ENCODE measurements around the gene KIF2A. TPM values are rescaled to one million over a fixed set of nuclear protein-coding genes. Genes with fewer than 3 reads are reported as not detected.
A peak's percentile ranks its signal among the peaks of the same experiment; 100 is the strongest.

The KIF2A gene
- total and polyA plus RNA-seq, 9 of the 15 experiments (the other 6 are each of a cell fraction or from before 2014, with no cell fraction given), result 42.6 to 126 (median 77.6) TPM

DNA sequence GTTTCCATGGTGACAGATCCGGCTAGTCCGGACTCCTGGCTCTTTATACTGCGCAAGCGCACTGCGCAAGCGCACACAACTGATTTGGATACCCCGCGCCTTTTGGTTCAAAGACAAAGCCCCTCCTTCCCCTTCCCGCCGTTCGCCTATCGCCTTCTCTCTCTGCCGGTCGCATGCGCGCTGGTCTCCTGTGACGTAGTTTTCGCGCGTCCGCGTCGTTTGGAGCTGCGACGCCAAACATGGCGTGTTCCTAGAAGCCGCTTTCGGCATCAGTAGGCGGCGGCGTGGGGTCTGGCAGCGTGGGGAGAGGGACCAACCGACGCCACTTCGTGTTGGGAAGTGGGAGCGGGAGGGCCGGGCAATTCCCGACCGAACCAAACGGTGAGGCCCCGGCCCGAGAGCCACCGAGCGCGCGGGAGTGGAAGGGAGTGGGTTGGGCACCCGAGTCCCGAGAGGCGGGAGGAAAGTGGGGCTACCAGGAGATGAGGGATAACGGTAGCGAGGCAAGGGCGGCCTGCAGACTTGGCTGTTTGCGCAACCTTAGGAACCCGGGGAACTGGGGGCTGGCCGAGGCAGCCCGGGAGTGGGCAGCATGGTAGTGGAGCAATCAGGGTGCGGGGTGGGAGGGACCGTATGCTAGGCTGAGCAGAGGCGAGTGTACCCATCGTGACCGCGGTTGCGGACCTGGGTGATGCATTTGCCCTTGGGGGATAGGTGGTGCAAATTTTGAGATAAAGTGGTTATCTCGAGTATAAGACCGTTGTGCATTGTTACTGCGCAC lies 106.7 kb downstream of the KIF2A start, which contains the start of gene IPO11 (continued):
- TF ChIP-seq, protein P1, sequence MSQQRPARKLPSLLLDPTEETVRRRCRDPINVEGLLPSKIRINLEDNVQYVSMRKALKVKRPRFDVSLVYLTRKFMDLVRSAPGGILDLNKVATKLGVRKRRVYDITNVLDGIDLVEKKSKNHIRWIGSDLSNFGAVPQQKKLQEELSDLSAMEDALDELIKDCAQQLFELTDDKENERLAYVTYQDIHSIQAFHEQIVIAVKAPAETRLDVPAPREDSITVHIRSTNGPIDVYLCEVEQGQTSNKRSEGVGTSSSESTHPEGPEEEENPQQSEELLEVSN (IDR thresholded peaks at IDR 0.05; ENCODE audit: borderline replicate concordance in 1 of 2, extremely low read depth in 1 of 2, insufficient read depth in 1 of 2, insufficient read length in 1 of 2, low read depth in 1 of 2, low read length in 1 of 2, poor library complexity in 1 of 2, severe bottlenecking in 1 of 2), result no peak
- TF ChIP-seq DDX20 (tag; IDR thresholded peaks at IDR 0.05; ENCODE audit: low read depth) (no peak), CEBPB (tag; IDR thresholded peaks at IDR 0.05) (peak; percentile 94), GATA2 (CRISPR knock-in tag; IDR thresholded peaks at IDR 0.05) (no peak), ZNF76 (CRISPR knock-in tag; IDR thresholded peaks at IDR 0.05; ENCODE audit: borderline replicate concordance) (no peak), MYBL2 (IDR thresholded peaks at IDR 0.05; ENCODE audit: low read depth) (peak; percentile 96), MYBL2 (CRISPR knock-in tag; IDR thresholded peaks at IDR 0.05; ENCODE audit: borderline replicate concordance) (no peak), FOXJ3 (CRISPR knock-in tag; IDR thresholded peaks at IDR 0.05) (no peak), POLR2G (IDR thresholded peaks at IDR 0.05; ENCODE audit: low read depth, low read length) (peak; percentile 99), ZNF121 (CRISPR knock-in tag; conservative IDR thresholded peaks at IDR 0.05) (no peak), ZNF354B (CRISPR knock-in tag; IDR thresholded peaks at IDR 0.05) (no peak), ARID2 (IDR thresholded peaks at IDR 0.05) (no peak), KLF13 (tag; IDR thresholded peaks at IDR 0.05; ENCODE audit: borderline replicate concordance, low read depth) (0 out of 2 replicates have a peak, but pooled peaks have one; percentile 51)
- TF ChIP-seq, protein P2, sequence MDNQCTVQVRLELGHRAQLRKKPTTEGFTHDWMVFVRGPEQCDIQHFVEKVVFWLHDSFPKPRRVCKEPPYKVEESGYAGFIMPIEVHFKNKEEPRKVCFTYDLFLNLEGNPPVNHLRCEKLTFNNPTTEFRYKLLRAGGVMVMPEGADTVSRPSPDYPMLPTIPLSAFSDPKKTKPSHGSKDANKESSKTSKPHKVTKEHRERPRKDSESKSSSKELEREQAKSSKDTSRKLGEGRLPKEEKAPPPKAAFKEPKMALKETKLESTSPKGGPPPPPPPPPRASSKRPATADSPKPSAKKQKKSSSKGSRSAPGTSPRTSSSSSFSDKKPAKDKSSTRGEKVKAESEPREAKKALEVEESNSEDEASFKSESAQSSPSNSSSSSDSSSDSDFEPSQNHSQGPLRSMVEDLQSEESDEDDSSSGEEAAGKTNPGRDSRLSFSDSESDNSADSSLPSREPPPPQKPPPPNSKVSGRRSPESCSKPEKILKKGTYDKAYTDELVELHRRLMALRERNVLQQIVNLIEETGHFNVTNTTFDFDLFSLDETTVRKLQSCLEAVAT (IDR thresholded peaks at IDR 0.05), result peak in 1 of 2 experiments; percentile 94; a peak in 2 of 4 replicates
- TF ChIP-seq, protein P3, sequence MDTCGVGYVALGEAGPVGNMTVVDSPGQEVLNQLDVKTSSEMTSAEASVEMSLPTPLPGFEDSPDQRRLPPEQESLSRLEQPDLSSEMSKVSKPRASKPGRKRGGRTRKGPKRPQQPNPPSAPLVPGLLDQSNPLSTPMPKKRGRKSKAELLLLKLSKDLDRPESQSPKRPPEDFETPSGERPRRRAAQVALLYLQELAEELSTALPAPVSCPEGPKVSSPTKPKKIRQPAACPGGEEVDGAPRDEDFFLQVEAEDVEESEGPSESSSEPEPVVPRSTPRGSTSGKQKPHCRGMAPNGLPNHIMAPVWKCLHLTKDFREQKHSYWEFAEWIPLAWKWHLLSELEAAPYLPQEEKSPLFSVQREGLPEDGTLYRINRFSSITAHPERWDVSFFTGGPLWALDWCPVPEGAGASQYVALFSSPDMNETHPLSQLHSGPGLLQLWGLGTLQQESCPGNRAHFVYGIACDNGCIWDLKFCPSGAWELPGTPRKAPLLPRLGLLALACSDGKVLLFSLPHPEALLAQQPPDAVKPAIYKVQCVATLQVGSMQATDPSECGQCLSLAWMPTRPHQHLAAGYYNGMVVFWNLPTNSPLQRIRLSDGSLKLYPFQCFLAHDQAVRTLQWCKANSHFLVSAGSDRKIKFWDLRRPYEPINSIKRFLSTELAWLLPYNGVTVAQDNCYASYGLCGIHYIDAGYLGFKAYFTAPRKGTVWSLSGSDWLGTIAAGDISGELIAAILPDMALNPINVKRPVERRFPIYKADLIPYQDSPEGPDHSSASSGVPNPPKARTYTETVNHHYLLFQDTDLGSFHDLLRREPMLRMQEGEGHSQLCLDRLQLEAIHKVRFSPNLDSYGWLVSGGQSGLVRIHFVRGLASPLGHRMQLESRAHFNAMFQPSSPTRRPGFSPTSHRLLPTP (IDR thresholded peaks at IDR 0.05; ENCODE audit: borderline replicate concordance, extremely low read depth, insufficient read length), result no peak
- TF ChIP-seq, protein P4, sequence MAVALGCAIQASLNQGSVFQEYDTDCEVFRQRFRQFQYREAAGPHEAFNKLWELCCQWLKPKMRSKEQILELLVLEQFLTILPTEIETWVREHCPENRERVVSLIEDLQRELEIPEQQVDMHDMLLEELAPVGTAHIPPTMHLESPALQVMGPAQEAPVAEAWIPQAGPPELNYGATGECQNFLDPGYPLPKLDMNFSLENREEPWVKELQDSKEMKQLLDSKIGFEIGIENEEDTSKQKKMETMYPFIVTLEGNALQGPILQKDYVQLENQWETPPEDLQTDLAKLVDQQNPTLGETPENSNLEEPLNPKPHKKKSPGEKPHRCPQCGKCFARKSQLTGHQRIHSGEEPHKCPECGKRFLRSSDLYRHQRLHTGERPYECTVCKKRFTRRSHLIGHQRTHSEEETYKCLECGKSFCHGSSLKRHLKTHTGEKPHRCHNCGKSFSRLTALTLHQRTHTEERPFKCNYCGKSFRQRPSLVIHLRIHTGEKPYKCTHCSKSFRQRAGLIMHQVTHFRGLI (CRISPR knock-in tag; IDR thresholded peaks at IDR 0.05), result no peak
